Measurements from ENCODE around the gene PADI2.

- no peak for TF ChIP-seq CTCF (IDR thresholded peaks at IDR 0.05)
- no peak for TF ChIP-seq POLR2AphosphoS5 (IDR thresholded peaks at IDR 0.05)
- no peak for TF ChIP-seq POLR2A (IDR thresholded peaks at IDR 0.05)
- TF ChIP-seq EP300 (IDR thresholded peaks at IDR 0.05), result no peak
Observed at GRCh38 chr1:17018849-17019248, 100.4 kb downstream of the PADI2 start.
